MM.1S (cell line): Measurements from ENCODE around the gene AP3S1.

ENCODE experiments used
- DNase-seq: peaks from one replicate; pipeline ENCODE4 v3.0.0-alpha.2; 2015
- H2AFZ ChIP-seq: fragments of 300-600 bp; sonication (generic); 2 replicates; pipeline ENCODE4 v1.6.0; 2016; ENCODE audit warnings: antibody characterized with exemption, low read length
- H3F3A ChIP-seq: fragments of 300-600 bp; sonication (generic); 2 replicates; pipeline ENCODE4 v1.6.1; 2016; ENCODE audit warnings: mild to moderate bottlenecking, antibody characterized with exemption, low read length, moderate library complexity, mixed read lengths; ENCODE audit not compliant: insufficient read depth
- H3K27ac ChIP-seq: fragments of 300-600 bp; sonication (generic); 2 replicates; pipeline ENCODE4 v1.5.1; 2016; ENCODE audit warnings: mild to moderate bottlenecking, low read length
- H3K27me3 ChIP-seq: fragments of 300-600 bp; sonication (generic); replicated peaks from 2 replicates; pipeline ENCODE4 v1.6.0; 2016; ENCODE audit warnings: low read length; ENCODE audit not compliant: insufficient read depth
- H3K36me3 ChIP-seq: fragments of 300-600 bp; sonication (generic); replicated peaks from 2 replicates; pipeline ENCODE4 v1.6.1; 2016; ENCODE audit warnings: mild to moderate bottlenecking, low read length, mixed read lengths; ENCODE audit not compliant: insufficient read depth
- H3K4me1 ChIP-seq: fragments of 300-600 bp; sonication (generic); 2 replicates; pipeline ENCODE4 v1.6.1; 2016; ENCODE audit warnings: low read length, mixed read lengths
- H3K4me2 ChIP-seq: fragments of 300-600 bp; sonication (generic); 2 replicates; pipeline ENCODE4 v1.6.0; 2016; ENCODE audit warnings: low read depth, low read length
- H3K4me3 ChIP-seq: fragments of 300-600 bp; sonication (generic); 2 replicates; pipeline ENCODE4 v1.5.1; 2016; ENCODE audit warnings: low read length, mixed read lengths
- H3K79me2 ChIP-seq: fragments of 300-600 bp; sonication (generic); 2 replicates; pipeline ENCODE4 v1.6.1; 2016; ENCODE audit warnings: mixed run types, low read length, mixed read lengths
- H3K9ac ChIP-seq: fragments of 300-600 bp; sonication (generic); 2 replicates; pipeline ENCODE4 v1.6.1; 2016; ENCODE audit warnings: low read length, mixed read lengths
- H3K9me2 ChIP-seq: fragments of 300-600 bp; sonication (generic); replicated peaks from 2 replicates; pipeline ENCODE4 v1.6.1; 2016; ENCODE audit warnings: mild to moderate bottlenecking, low read length, mixed read lengths; ENCODE audit not compliant: insufficient read depth
- H3K9me3 ChIP-seq: fragments of 300-600 bp; sonication (generic); replicated peaks from 2 replicates; pipeline ENCODE4 v1.6.1; 2016; ENCODE audit warnings: mild to moderate bottlenecking, low read length, mixed read lengths; ENCODE audit not compliant: insufficient read depth
- H4K20me1 ChIP-seq: fragments of 300-600 bp; sonication (generic); 2 replicates; pipeline ENCODE4 v1.6.1; 2016; ENCODE audit warnings: mild to moderate bottlenecking, low read length, moderate library complexity, mixed read lengths; ENCODE audit not compliant: insufficient read depth
- EZH2 ChIP-seq: fragments of 300-600 bp; sonication (generic); optimal IDR thresholded peaks from 2 replicates; pipeline ENCODE3; 2017; ENCODE audit warnings: low read depth, mild to moderate bottlenecking, antibody characterized with exemption, low read length, mixed read lengths
- EZH2phosphoT487 ChIP-seq: fragments of 300-600 bp; sonication (generic); IDR thresholded peaks from 2 replicates; pipeline ENCODE4 v1.6.1; 2018; ENCODE audit warnings: antibody characterized with exemption, low read length
- TF ChIP-seq, protein P1 (sequence below): fragments of 300-600 bp; sonication (generic); IDR thresholded peaks from 2 replicates; pipeline ENCODE4 v1.5.1; 2016; ENCODE audit warnings: antibody characterized with exemption, low read length, mixed read lengths

Gene AP3S1

DNA sequence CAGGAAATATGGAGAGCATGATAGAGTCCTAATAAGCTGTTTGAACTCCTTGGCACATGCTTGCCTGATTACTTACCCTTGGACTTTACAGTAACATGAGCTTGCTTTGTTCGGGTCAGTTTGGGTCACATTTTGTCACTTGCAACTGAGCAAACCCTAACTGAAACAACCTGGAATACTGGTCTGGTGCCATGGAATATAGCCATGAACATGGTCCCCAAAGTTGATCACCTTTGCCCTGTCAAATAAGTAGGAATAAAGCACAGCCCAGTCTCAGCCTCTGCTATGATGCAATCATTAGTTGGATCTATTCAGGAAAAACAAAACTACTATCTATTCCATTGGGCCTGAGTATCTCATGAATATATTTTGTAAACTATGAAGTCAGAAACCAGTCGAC is 43.5 kb upstream of the AP3S1 start:
- no peaks in the 10 kb centered on the region for H3F3A ChIP-seq
- H3K9ac ChIP-seq = no peak overlapping the region
- no peaks in the 10 kb centered on the region for H3K4me1 ChIP-seq
- H3K9me3 ChIP-seq = no peaks in the 10 kb centered on the region
- H3K27me3 ChIP-seq = no peaks in the 10 kb centered on the region
- no peaks in the 10 kb centered on the region for H4K20me1 ChIP-seq
- H3K27ac ChIP-seq = no peak overlapping the region
- no peak for DNase-seq
- H3K79me2 ChIP-seq = no peaks in the 10 kb centered on the region
- no peaks in the 10 kb centered on the region for H3K9me2 ChIP-seq
- H2AFZ ChIP-seq = no peak overlapping the region
- H3K4me3 ChIP-seq = no peak overlapping the region
- H3K4me2 ChIP-seq = no peak overlapping the region
- H3K36me3 ChIP-seq = no peaks in the 10 kb centered on the region
- TF ChIP-seq EZH2phosphoT487 = no peak
- TF ChIP-seq, protein P1, sequence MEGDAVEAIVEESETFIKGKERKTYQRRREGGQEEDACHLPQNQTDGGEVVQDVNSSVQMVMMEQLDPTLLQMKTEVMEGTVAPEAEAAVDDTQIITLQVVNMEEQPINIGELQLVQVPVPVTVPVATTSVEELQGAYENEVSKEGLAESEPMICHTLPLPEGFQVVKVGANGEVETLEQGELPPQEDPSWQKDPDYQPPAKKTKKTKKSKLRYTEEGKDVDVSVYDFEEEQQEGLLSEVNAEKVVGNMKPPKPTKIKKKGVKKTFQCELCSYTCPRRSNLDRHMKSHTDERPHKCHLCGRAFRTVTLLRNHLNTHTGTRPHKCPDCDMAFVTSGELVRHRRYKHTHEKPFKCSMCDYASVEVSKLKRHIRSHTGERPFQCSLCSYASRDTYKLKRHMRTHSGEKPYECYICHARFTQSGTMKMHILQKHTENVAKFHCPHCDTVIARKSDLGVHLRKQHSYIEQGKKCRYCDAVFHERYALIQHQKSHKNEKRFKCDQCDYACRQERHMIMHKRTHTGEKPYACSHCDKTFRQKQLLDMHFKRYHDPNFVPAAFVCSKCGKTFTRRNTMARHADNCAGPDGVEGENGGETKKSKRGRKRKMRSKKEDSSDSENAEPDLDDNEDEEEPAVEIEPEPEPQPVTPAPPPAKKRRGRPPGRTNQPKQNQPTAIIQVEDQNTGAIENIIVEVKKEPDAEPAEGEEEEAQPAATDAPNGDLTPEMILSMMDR = no peak
- no peak for TF ChIP-seq EZH2

DNA sequence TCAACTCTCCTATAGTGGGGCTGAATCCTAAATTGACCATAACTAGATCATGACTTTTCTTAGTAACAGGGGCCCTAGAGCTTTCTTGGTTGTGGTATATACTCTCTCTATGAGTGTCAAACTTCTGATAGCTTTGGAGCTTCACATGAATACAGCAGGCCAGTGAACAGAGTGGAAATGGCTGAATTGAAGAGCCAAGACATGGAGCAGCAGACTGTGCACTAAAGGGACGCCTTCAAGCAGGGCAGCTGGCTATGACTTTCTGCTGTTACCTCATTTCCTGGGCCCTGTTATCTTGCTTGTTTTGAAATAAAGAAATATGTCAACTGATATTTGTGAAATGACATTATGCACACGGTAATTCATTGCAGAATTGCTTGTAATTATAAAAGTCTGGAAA is 41.6 kb upstream of the AP3S1 start:
- Histone ChIP-seq H3K36me3 (no peaks in the 10 kb centered on the region), H3K4me2 (no peak overlapping the region), H3K9ac (no peak overlapping the region), H3K4me1 (no peaks in the 10 kb centered on the region), H2AFZ (no peak overlapping the region), H3F3A (no peaks in the 10 kb centered on the region), H3K4me3 (no peak overlapping the region), H3K27ac (no peak overlapping the region), H3K27me3 (no peaks in the 10 kb centered on the region), H3K9me3 (no peaks in the 10 kb centered on the region), H4K20me1 (no peaks in the 10 kb centered on the region), H3K79me2 (no peaks in the 10 kb centered on the region), H3K9me2 (no peaks in the 10 kb centered on the region)
- TF ChIP-seq EZH2 (no peak), EZH2phosphoT487 (no peak)
- TF ChIP-seq, protein P1 = no peak
- no peak for DNase-seq

DNA sequence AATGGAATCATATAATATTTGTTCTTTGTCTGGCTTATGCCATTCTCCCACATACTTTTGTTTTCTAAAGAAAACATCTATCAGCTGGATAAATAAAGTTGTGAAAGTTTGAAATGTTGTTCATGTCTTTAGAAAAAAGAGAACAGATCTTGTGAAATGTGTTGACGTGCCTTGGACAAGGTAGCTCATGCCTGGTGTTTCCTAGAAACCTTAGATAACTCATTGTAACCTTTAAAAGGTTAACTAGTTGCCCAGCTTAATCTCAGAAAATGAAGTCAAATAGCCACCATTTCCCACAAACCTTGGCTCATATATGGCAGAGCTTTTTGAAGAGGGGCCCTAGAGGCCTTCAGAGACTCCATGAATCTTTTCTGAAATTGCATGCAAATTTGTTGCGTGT is 40.6 kb upstream of the AP3S1 start:
- H3K9ac ChIP-seq = no peak overlapping the region
- DNase-seq = no peak
- no peaks in the 10 kb centered on the region for H4K20me1 ChIP-seq
- H3K4me3 ChIP-seq = no peak overlapping the region
- no peak overlapping the region for H3K4me2 ChIP-seq
- H3K9me3 ChIP-seq = no peaks in the 10 kb centered on the region
- no peaks in the 10 kb centered on the region for H3K79me2 ChIP-seq
- H3K4me1 ChIP-seq = no peaks in the 10 kb centered on the region
- TF ChIP-seq EZH2 (no peak), EZH2phosphoT487 (no peak)
- no peaks in the 10 kb centered on the region for H3K9me2 ChIP-seq
- H2AFZ ChIP-seq = no peak overlapping the region
- no peaks in the 10 kb centered on the region for H3K27me3 ChIP-seq
- H3K36me3 ChIP-seq = no peaks in the 10 kb centered on the region
- no peaks in the 10 kb centered on the region for H3F3A ChIP-seq
- H3K27ac ChIP-seq = no peak overlapping the region

DNA sequence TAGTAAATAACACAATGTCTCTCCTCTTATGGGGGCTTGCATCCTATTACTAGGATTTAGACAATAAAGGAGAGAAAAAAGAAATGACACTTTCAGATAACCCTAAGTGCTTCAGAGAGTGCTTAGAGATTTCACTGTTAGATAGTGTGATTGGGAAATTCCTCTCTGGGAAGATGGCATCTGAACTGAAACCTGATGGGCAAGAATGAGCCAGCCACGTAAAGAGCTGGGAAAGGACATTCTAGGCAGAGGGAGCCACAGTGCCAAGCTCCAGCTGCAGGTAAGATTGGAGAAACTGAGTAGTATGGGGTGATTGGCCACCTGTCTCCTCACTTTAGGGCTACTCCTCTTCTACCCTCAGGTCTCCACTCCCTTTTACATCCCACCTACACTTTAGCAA is 39.8 kb upstream of the AP3S1 start:
- no peaks in the 10 kb centered on the region for H3K79me2 ChIP-seq
- H3K36me3 ChIP-seq = no peaks in the 10 kb centered on the region
- no peak for DNase-seq
- no peaks in the 10 kb centered on the region for H4K20me1 ChIP-seq
- no peak overlapping the region for H3K27ac ChIP-seq
- no peak overlapping the region for H3K9ac ChIP-seq
- TF ChIP-seq EZH2 (no peak), EZH2phosphoT487 (no peak)
- TF ChIP-seq, protein P1 = no peak
- no peak overlapping the region for H2AFZ ChIP-seq
- H3K4me3 ChIP-seq = no peak overlapping the region
- H3F3A ChIP-seq = no peaks in the 10 kb centered on the region
- no peaks in the 10 kb centered on the region for H3K27me3 ChIP-seq
- H3K9me2 ChIP-seq = no peaks in the 10 kb centered on the region
- no peak overlapping the region for H3K4me2 ChIP-seq
- 0 out of 2 replicates have a peak, but pooled peaks cover 4% of the 10 kb centered on the region for H3K4me1 ChIP-seq
- no peaks in the 10 kb centered on the region for H3K9me3 ChIP-seq
